Endometrial microvascular endothelial cells (primary cell): ENCODE data around the gene MC1R. TPM values are rescaled to one million over a fixed set of nuclear protein-coding genes. Genes with fewer than 3 reads are reported as not detected.
"Not testable (repeated sequence)": the region's sequence is repeated elsewhere in the genome, so short reads cannot be mapped to it uniquely, and the experiment has no call there.

Source experiments
- in situ Hi-C: cut with HindIII; loops from 2 replicates; pipeline ENCODE4 v1.10.0; 2017; ENCODE audit warnings: low sequenced_read_pairs, low pct_unique_long_range_greater_than_20kb; ENCODE audit errors: inconsistent ontology term
- total RNA-seq: library from RNA; depleted of rRNA; stranded (reverse); fragments of >200 nt; gene quantifications from one replicate; pipeline ENCODE4 v1.2.3, GENCODE V29; 2015; ENCODE audit errors: inconsistent ontology term

The MC1R gene
- total RNA-seq, 1 donor from 2014 or later = 2.0 TPM

GRCh38 chr16:89924297-89924924 is 5.7 kb downstream of the MC1R start:
- in situ Hi-C loops = no loop called here

- in situ Hi-C loops = no loop called here
Measured at GRCh38 chr16:89924925-89925307, 6.3 kb downstream of the MC1R start.

GRCh38 chr16:89925596-89926079 is 7.0 kb downstream of the MC1R start:
- in situ Hi-C loops = no loop called here

- in situ Hi-C loops = no loop called here
Measured at GRCh38 chr16:89931305-89931896, 12.7 kb downstream of the MC1R start.

GRCh38 chr16:89931964-89932363 is 13.3 kb downstream of the MC1R start:
- in situ Hi-C loops = no loop called here

- in situ Hi-C loops = not testable (repeated sequence)
Measured at GRCh38 chr16:89934019-89934418, 15.4 kb downstream of the MC1R start.

- in situ Hi-C loops = no loop called here
Measured at GRCh38 chr16:89934611-89935553, 16.2 kb downstream of the MC1R start.

- in situ Hi-C loops = not testable (repeated sequence)
Measured at GRCh38 chr16:89935620-89936019, 17.0 kb downstream of the MC1R start.

GRCh38 chr16:89936034-89936433 is 17.4 kb downstream of the MC1R start:
- in situ Hi-C loops = no loop called here

- in situ Hi-C loops = no loop called here
Measured at GRCh38 chr16:89936508-89936907, 17.8 kb downstream of the MC1R start.

- in situ Hi-C loops = no loop called here
Measured at GRCh38 chr16:89936981-89937380, 18.3 kb downstream of the MC1R start.

- in situ Hi-C loops = no loop called here
Measured at GRCh38 chr16:89938175-89938885, 19.7 kb downstream of the MC1R start.

GRCh38 chr16:89944773-89945172 is 26.1 kb downstream of the MC1R start:
- in situ Hi-C loops = no loop called here

- in situ Hi-C loops = no loop called here
Measured at GRCh38 chr16:89945654-89946053, 27.0 kb downstream of the MC1R start.

GRCh38 chr16:89946515-89946914 is 27.9 kb downstream of the MC1R start:
- in situ Hi-C loops = no loop called here

- in situ Hi-C loops = no loop called here
Measured at GRCh38 chr16:89949121-89949742, 30.6 kb downstream of the MC1R start.

GRCh38 chr16:89949756-89950155 is 31.1 kb downstream of the MC1R start:
- in situ Hi-C loops = no loop called here

- in situ Hi-C loops = no loop called here
Measured at GRCh38 chr16:89951509-89951908, 32.8 kb downstream of the MC1R start.

GRCh38 chr16:89952049-89952448 is 33.4 kb downstream of the MC1R start:
- in situ Hi-C loops = no loop called here
